ENCODE results near the gene FGFR2.

Gene FGFR2

GRCh38 chr10:121600611-121601010, 2.4 kb upstream of the FGFR2 start:
- TF ChIP-seq GATA3 (IDR thresholded peaks at IDR 0.05; ENCODE audit: low read depth, low read length) = no peak
- no peak for TF ChIP-seq GATA2 (IDR thresholded peaks at IDR 0.05; ENCODE audit: low read depth, low read length)

- TF ChIP-seq GATA2 (IDR thresholded peaks at IDR 0.05; ENCODE audit: low read depth, low read length) = no peak
Measured at GRCh38 chr10:121599947-121600346, 1.7 kb upstream of the FGFR2 start.

GRCh38 chr10:121597504-121598262, 561 bp downstream of the FGFR2 start:
- TF ChIP-seq GATA2 (IDR thresholded peaks at IDR 0.05; ENCODE audit: low read depth, low read length) = no peak
- no peak for TF ChIP-seq GATA3 (IDR thresholded peaks at IDR 0.05; ENCODE audit: low read depth, low read length)

- no peak for TF ChIP-seq GATA3 (IDR thresholded peaks at IDR 0.05; ENCODE audit: low read depth, low read length)
- TF ChIP-seq GATA2 (IDR thresholded peaks at IDR 0.05; ENCODE audit: low read depth, low read length) = no peak
Measured at GRCh38 chr10:121596689-121597503, 1.3 kb downstream of the FGFR2 start.

DNA sequence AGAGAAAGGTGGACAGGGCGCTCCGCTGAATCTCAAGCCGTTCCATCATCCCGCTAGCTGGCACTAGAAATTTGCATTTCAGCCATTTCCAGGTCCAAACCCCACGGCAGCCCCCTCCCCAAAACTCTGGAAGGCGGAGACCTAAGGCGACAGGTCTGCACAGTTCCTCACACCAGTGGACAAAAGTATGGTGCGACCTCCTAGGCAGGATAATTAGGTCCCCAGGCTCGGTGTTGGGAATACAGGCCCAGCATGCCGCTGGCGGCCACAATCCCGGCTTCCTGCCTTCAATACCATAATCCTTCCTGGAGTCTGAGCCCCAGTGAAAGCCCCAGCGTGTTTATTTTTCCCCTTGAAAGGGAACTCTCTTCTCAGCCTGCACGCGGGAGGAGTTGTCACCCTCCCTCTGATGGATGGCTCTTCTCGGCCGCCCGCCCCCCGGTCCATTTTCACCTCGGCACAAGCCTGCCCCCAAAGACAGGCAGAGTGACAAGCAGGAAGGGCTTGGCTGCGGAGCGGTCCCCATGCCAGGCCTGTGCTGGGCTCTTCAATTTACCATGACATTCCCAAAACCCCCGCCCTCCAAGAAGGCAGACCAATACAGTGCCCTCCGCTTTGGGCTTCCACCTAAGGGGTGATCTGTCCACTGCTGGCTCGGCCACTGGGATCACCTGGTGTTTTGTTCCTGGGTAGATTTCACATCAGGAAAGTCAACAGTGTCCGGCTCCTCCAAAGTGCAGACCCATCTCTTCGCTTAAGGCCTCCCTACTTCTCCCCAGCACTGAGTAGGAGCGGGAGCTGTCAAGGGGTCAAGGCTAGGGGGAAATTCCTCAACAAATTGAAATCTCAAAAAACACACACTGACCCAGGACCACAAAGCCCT, 2.2 kb downstream of the FGFR2 start:
- TF ChIP-seq GATA2 (IDR thresholded peaks at IDR 0.05; ENCODE audit: low read depth, low read length) (no peak), GATA3 (IDR thresholded peaks at IDR 0.05; ENCODE audit: low read depth, low read length) (no peak)

DNA sequence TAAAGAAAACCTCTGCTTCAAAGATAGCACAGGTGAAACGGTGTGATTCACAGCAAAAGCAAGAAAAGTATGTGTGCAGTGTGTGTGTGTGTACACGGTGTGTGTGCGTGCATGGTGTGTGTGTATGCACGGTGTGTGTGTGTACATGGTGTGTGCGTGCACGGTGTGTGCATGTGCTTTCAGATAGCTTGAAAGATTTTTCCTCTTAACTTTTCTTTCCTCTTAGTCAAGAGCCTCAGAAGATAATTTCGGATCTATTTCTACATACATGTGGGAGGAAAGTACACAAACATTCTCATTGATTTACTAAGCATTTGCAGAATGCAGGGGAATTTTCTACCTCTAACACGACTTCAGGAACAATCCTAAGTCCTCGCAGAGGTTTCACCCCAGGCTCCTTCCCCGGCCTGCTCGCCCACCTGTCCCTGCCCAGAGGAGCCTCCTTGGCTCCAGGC, 2.9 kb downstream of the FGFR2 start:
- TF ChIP-seq GATA3 (IDR thresholded peaks at IDR 0.05; ENCODE audit: low read depth, low read length) = no peak
- no peak for TF ChIP-seq GATA2 (IDR thresholded peaks at IDR 0.05; ENCODE audit: low read depth, low read length)

DNA sequence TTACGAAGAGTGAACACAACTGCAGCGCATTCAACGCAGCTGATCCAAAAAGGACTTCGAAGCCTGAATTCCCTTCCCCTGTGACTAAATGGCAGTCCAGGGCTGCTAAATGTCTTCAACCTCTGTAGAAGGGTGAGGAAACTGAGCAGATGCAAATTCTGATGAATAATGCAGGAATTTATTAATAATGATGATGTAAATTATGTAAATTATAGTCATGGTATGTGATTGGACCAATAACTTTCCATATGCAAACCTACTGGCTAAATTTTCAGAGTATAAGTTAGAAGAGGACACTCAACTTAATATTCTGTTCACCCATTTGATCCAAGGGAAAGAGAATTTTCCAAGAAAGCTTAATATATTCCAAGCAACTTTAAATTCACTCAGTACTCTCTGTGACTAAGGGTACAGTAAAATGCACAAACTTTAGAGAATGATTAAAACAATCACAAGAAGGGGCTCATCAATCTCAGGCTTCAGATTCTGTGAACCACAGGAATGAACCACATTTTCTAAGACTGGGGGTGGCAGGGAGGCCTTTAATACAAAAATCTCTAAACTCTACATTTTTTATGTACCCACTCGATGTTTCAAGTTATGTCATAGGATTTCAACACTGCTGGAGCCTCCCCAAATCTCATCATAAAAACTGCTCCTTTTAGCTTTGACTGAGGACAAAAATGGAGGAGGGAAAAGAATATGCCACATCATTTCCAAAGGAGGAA, 3.5 kb downstream of the FGFR2 start:
- TF ChIP-seq GATA3 (IDR thresholded peaks at IDR 0.05; ENCODE audit: low read depth, low read length) (no peak), GATA2 (IDR thresholded peaks at IDR 0.05; ENCODE audit: low read depth, low read length) (no peak)

GRCh38 chr10:121594076-121594475, 4.2 kb downstream of the FGFR2 start:
- TF ChIP-seq GATA2 (IDR thresholded peaks at IDR 0.05; ENCODE audit: low read depth, low read length) = no peak
- no peak for TF ChIP-seq GATA3 (IDR thresholded peaks at IDR 0.05; ENCODE audit: low read depth, low read length)

- no peak for TF ChIP-seq GATA3 (IDR thresholded peaks at IDR 0.05; ENCODE audit: low read depth, low read length)
- TF ChIP-seq GATA2 (IDR thresholded peaks at IDR 0.05; ENCODE audit: low read depth, low read length) = no peak
Measured at GRCh38 chr10:121593281-121594075, 4.8 kb downstream of the FGFR2 start.

- TF ChIP-seq GATA3 (IDR thresholded peaks at IDR 0.05; ENCODE audit: low read depth, low read length) (no peak), GATA2 (IDR thresholded peaks at IDR 0.05; ENCODE audit: low read depth, low read length) (no peak)
Measured at GRCh38 chr10:121592155-121592890, 5.9 kb downstream of the FGFR2 start.

- TF ChIP-seq GATA3 (IDR thresholded peaks at IDR 0.05; ENCODE audit: low read depth, low read length) = no peak
- TF ChIP-seq GATA2 (IDR thresholded peaks at IDR 0.05; ENCODE audit: low read depth, low read length) = no peak
Measured at GRCh38 chr10:121591186-121591585, 7.1 kb downstream of the FGFR2 start.

DNA sequence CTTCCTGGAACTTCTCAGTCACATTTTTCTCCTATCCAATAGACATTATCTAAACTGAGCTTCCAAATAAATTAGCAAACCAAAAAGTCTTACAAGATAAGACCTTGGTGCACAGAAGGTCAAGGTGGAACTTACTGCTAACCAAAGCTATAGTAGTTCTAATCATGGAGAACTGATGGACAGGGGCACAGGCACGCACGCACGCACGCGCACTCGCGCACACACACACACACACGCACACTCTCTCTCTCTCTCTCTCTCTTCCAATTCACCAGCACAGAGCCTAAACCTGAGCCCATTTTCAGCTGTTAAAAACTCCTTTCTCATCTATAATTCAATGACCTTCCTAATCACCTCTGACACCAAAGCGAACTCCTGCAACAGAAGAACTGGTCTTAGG, 7.5 kb downstream of the FGFR2 start:
- TF ChIP-seq GATA2 (IDR thresholded peaks at IDR 0.05; ENCODE audit: low read depth, low read length) = no peak
- no peak for TF ChIP-seq GATA3 (IDR thresholded peaks at IDR 0.05; ENCODE audit: low read depth, low read length)
